ENCODE data around the gene RNF150. TPM values are rescaled to one million over a fixed set of nuclear protein-coding genes. Genes with fewer than 3 reads are reported as not detected.

The RNF150 gene
- total and polyA plus RNA-seq, 4 experiments from 2014 or later = not detected

- Mint-ChIP-seq H3K4me1 (no peaks in the 10 kb centered on the region), H3K36me3 (no peaks in the 10 kb centered on the region), H3K27me3 (peaks cover 0 to 3% of the 10 kb centered on the region in 2 donors), H3K4me3 (no peak overlapping the region), H3K27ac (no peak overlapping the region), H3K9me3 (no peaks in the 10 kb centered on the region)
- no peak for DNase-seq
- intact Hi-C loops (cut with micrococcal nuclease) = no loop called here
- Histone ChIP-seq H3K4me3 (ENCODE audit: low read length in 2 of 2) (no peak overlapping the region), H3K4me1 (ENCODE audit: insufficient read depth, low read length) (no peaks in the 10 kb centered on the region), H3K27me3 (ENCODE audit: insufficient read depth, low read length) (no peaks in the 10 kb centered on the region), H3K9me3 (ENCODE audit: control insufficient read depth in 1 of 2, low read length in 2 of 2) (no peaks in the 10 kb centered on the region), H3K36me3 (ENCODE audit: insufficient read depth, low read length) (no peaks in the 10 kb centered on the region), H3K27ac (ENCODE audit: low read depth, low read length) (no peak overlapping the region)
- CTCF ChIA-PET (ENCODE audit: partially characterized antibody) = no interaction called here
- POLR2A ChIA-PET (ENCODE audit: partially characterized antibody) = no interaction called here
Observed at GRCh38 chr4:141077611-141078225, 55.6 kb downstream of the RNF150 start.

GRCh38 chr4:141075553-141075952 is 57.7 kb downstream of the RNF150 start:
- Mint-ChIP-seq H3K27me3 (peaks cover 0 to 3% of the 10 kb centered on the region in 2 donors), H3K27ac (no peak overlapping the region), H3K4me1 (no peaks in the 10 kb centered on the region), H3K9me3 (no peaks in the 10 kb centered on the region), H3K4me3 (no peak overlapping the region), H3K36me3 (no peaks in the 10 kb centered on the region)
- H3K27ac ChIP-seq (ENCODE audit: low read depth, low read length) = no peak overlapping the region
- ChIA-PET POLR2A (ENCODE audit: partially characterized antibody) (no interaction called here), CTCF (ENCODE audit: partially characterized antibody) (no interaction called here)
- H3K4me3 ChIP-seq (ENCODE audit: low read length in 2 of 2) = no peak overlapping the region
- H3K27me3 ChIP-seq (ENCODE audit: insufficient read depth, low read length) = no peaks in the 10 kb centered on the region
- intact Hi-C loops (cut with micrococcal nuclease) = no loop called here
- H3K4me1 ChIP-seq (ENCODE audit: insufficient read depth, low read length) = no peaks in the 10 kb centered on the region
- no peaks in the 10 kb centered on the region for H3K9me3 ChIP-seq (ENCODE audit: control insufficient read depth in 1 of 2, low read length in 2 of 2)
- H3K36me3 ChIP-seq (ENCODE audit: insufficient read depth, low read length) = no peaks in the 10 kb centered on the region
- DNase-seq = no peak

GRCh38 chr4:141074098-141074878 is 59.0 kb downstream of the RNF150 start:
- Histone ChIP-seq H3K27ac (ENCODE audit: low read depth, low read length) (no peak overlapping the region), H3K9me3 (ENCODE audit: control insufficient read depth in 1 of 2, low read length in 2 of 2) (no peaks in the 10 kb centered on the region), H3K4me3 (ENCODE audit: low read length in 2 of 2) (no peak overlapping the region), H3K36me3 (ENCODE audit: insufficient read depth, low read length) (no peaks in the 10 kb centered on the region), H3K4me1 (ENCODE audit: insufficient read depth, low read length) (no peaks in the 10 kb centered on the region), H3K27me3 (ENCODE audit: insufficient read depth, low read length) (no peaks in the 10 kb centered on the region)
- Mint-ChIP-seq H3K4me1 (no peaks in the 10 kb centered on the region), H3K27ac (no peak overlapping the region), H3K4me3 (no peak overlapping the region), H3K27me3 (peaks cover 0 to 3% of the 10 kb centered on the region in 2 donors), H3K36me3 (no peaks in the 10 kb centered on the region), H3K9me3 (no peaks in the 10 kb centered on the region)
- intact Hi-C loops (cut with micrococcal nuclease) = no loop called here
- ChIA-PET POLR2A (ENCODE audit: partially characterized antibody) (no interaction called here), CTCF (ENCODE audit: partially characterized antibody) (no interaction called here)
- no peak for DNase-seq

- no peaks in the 10 kb centered on the region for H3K36me3 Mint-ChIP-seq
- intact Hi-C loops (cut with micrococcal nuclease) = no loop called here
- POLR2A ChIA-PET (ENCODE audit: partially characterized antibody) = no interaction called here
Observed at GRCh38 chr4:141066690-141067089, 66.6 kb downstream of the RNF150 start.

GRCh38 chr4:141065872-141066271 is 67.4 kb downstream of the RNF150 start:
- Mint-ChIP-seq H3K27ac (peak overlapping the region in 1 of 7 donors; percentile 1), H3K36me3 (no peaks in the 10 kb centered on the region), H3K4me3 (no peak overlapping the region), H3K27me3 (no peaks in the 10 kb centered on the region), H3K4me1 (no peaks in the 10 kb centered on the region), H3K9me3 (peaks cover 0 to 4% (median 0%) of the 10 kb centered on the region in 8 donors)
- H3K36me3 ChIP-seq (ENCODE audit: insufficient read depth, low read length) = no peaks in the 10 kb centered on the region
- DNase-seq = no peak
- no peak overlapping the region for H3K4me3 ChIP-seq (ENCODE audit: low read length in 2 of 2)
- intact Hi-C loops (cut with micrococcal nuclease) = no loop called here
- H3K9me3 ChIP-seq (ENCODE audit: control insufficient read depth in 1 of 2, low read length in 2 of 2) = no peaks in the 10 kb centered on the region
- ChIA-PET POLR2A (ENCODE audit: partially characterized antibody) (no interaction called here), CTCF (ENCODE audit: partially characterized antibody) (no interaction called here)
- H3K27me3 ChIP-seq (ENCODE audit: insufficient read depth, low read length) = no peaks in the 10 kb centered on the region
- no peak overlapping the region for H3K27ac ChIP-seq (ENCODE audit: low read depth, low read length)
- H3K4me1 ChIP-seq (ENCODE audit: insufficient read depth, low read length) = no peaks in the 10 kb centered on the region

More at GRCh38 chr4:141066690-141067089, 66.6 kb downstream of the RNF150 start:
- Mint-ChIP-seq H3K4me3 (no peak overlapping the region), H3K9me3 (peaks cover 0 to 4% (median 0%) of the 10 kb centered on the region in 8 donors), H3K27ac (no peak overlapping the region), H3K27me3 (no peaks in the 10 kb centered on the region), H3K4me1 (no peaks in the 10 kb centered on the region)
- Histone ChIP-seq H3K27ac (ENCODE audit: low read depth, low read length) (no peak overlapping the region), H3K4me3 (ENCODE audit: low read length in 2 of 2) (no peak overlapping the region), H3K4me1 (ENCODE audit: insufficient read depth, low read length) (no peaks in the 10 kb centered on the region), H3K9me3 (ENCODE audit: control insufficient read depth in 1 of 2, low read length in 2 of 2) (no peaks in the 10 kb centered on the region), H3K36me3 (ENCODE audit: insufficient read depth, low read length) (no peaks in the 10 kb centered on the region), H3K27me3 (ENCODE audit: insufficient read depth, low read length) (no peaks in the 10 kb centered on the region)
- CTCF ChIA-PET (ENCODE audit: partially characterized antibody) = no interaction called here
- no peak for DNase-seq

- intact Hi-C loops (cut with micrococcal nuclease) = no loop called here
- no peak overlapping the region for H3K4me3 Mint-ChIP-seq
- no peaks in the 10 kb centered on the region for H3K9me3 ChIP-seq (ENCODE audit: control insufficient read depth in 1 of 2, low read length in 2 of 2)
- H3K36me3 Mint-ChIP-seq = no peaks in the 10 kb centered on the region
- CTCF ChIA-PET (ENCODE audit: partially characterized antibody) = no interaction called here
- H3K4me1 ChIP-seq (ENCODE audit: insufficient read depth, low read length) = no peaks in the 10 kb centered on the region
- H3K27ac Mint-ChIP-seq = no peak overlapping the region
- no peak for DNase-seq
- no peak overlapping the region for H3K27ac ChIP-seq (ENCODE audit: low read depth, low read length)
- H3K27me3 Mint-ChIP-seq = no peaks in the 10 kb centered on the region
- no peaks in the 10 kb centered on the region for H3K4me1 Mint-ChIP-seq
- peaks cover 0 to 4% (median under 1%) of the 10 kb centered on the region in 8 donors for H3K9me3 Mint-ChIP-seq
- POLR2A ChIA-PET (ENCODE audit: partially characterized antibody) = no interaction called here
- H3K27me3 ChIP-seq (ENCODE audit: insufficient read depth, low read length) = no peaks in the 10 kb centered on the region
- no peaks in the 10 kb centered on the region for H3K36me3 ChIP-seq (ENCODE audit: insufficient read depth, low read length)
- H3K4me3 ChIP-seq (ENCODE audit: low read length in 2 of 2) = no peak overlapping the region
Observed at GRCh38 chr4:141062651-141063050, 70.6 kb downstream of the RNF150 start.

- no peaks in the 10 kb centered on the region for H3K27me3 Mint-ChIP-seq
Observed at GRCh38 chr4:141058591-141059512, 74.4 kb downstream of the RNF150 start.

More at GRCh38 chr4:141058591-141059512, 74.4 kb downstream of the RNF150 start:
- Mint-ChIP-seq H3K4me1 (no peaks in the 10 kb centered on the region), H3K36me3 (no peaks in the 10 kb centered on the region), H3K27ac (no peak overlapping the region), H3K4me3 (no peak overlapping the region), H3K9me3 (peaks cover 0 to 2% (median 0%) of the 10 kb centered on the region in 8 donors)
- Histone ChIP-seq H3K9me3 (ENCODE audit: control insufficient read depth in 1 of 2, low read length in 2 of 2) (no peaks in the 10 kb centered on the region), H3K36me3 (ENCODE audit: insufficient read depth, low read length) (no peaks in the 10 kb centered on the region), H3K27ac (ENCODE audit: low read depth, low read length) (no peak overlapping the region), H3K4me1 (ENCODE audit: insufficient read depth, low read length) (no peaks in the 10 kb centered on the region), H3K27me3 (ENCODE audit: insufficient read depth, low read length) (no peaks in the 10 kb centered on the region), H3K4me3 (ENCODE audit: low read length in 2 of 2) (no peak overlapping the region)
- DNase-seq = no peak
- CTCF ChIA-PET (ENCODE audit: partially characterized antibody) = no interaction called here
- intact Hi-C loops (cut with micrococcal nuclease) = no loop called here
- POLR2A ChIA-PET (ENCODE audit: partially characterized antibody) = no interaction called here
